GM23338 (cell line): ENCODE results near the gene FBXW2.

Experiments used
- CREB1 ChIP-seq: fragments of 250-450 bp; sonication (Bioruptor Pico); IDR thresholded peaks from 2 replicates; pipeline ENCODE4 v1.5.0; 2020; ENCODE audit warnings: low read depth, mild to moderate bottlenecking, moderate library complexity
- EZH2 ChIP-seq: fragments of 200-600 bp; sonication (generic); IDR thresholded peaks from one replicate; pipeline ENCODE4 v1.8.0; 2017; ENCODE audit warnings: antibody characterized with exemption, mild to moderate bottlenecking, low read depth; ENCODE audit not compliant: unreplicated experiment
- EZH2phosphoT487 ChIP-seq: fragments of 200-600 bp; sonication (generic); IDR thresholded peaks from one replicate; pipeline ENCODE4 v1.8.1; 2018; ENCODE audit warnings: antibody characterized with exemption; ENCODE audit not compliant: unreplicated experiment
- NANOG ChIP-seq: IDR thresholded peaks from 2 replicates; pipeline ENCODE4 v1.6.1; 2016; ENCODE audit warnings: antibody characterized with exemption, borderline replicate concordance
- POLR2AphosphoS5 ChIP-seq: IDR thresholded peaks from 2 replicates; pipeline ENCODE4 v1.6.1; 2016; ENCODE audit warnings: antibody characterized with exemption, low read depth
- STAT1 ChIP-seq: IDR thresholded peaks from one replicate; pipeline ENCODE4 v1.6.1; 2016; ENCODE audit warnings: antibody characterized with exemption; ENCODE audit not compliant: unreplicated experiment
- TF ChIP-seq, protein P1 (sequence below), 2 experiments: fragments of 200-600 bp in 1 of 2; sonication (generic) in 1 of 2; conservative IDR thresholded peaks; 2 replicates each; pipeline versions ENCODE4 v1.5.1 to v1.6.1; 2016 to 2017; ENCODE audit warnings: antibody characterized with exemption in 2 of 2, low read depth in 2 of 2, mild to moderate bottlenecking in 2 of 2, moderate library complexity in 1 of 2

DNA sequence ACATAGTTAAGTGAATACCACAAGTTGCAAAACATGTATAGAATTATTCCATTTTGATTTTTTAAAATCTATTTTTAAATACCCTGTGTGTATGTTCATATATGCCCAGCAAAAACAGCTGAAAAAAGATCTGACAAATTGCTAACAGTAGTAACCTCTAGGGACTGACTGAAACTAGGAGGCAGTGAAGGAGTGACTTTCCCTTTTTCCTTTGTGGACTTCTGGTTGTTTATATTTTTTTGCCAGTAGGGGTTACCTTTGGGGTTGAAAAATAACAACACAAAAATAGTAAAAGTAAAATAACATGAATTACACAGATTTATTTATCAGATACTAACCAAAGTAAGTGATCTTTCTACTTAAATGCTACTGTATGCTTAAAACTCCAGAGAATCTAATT, 81.9 kb downstream of the FBXW2 start:
- TF ChIP-seq EZH2 (no peak), STAT1 (no peak), EZH2phosphoT487 (no peak), NANOG (no peak), POLR2AphosphoS5 (no peak), CREB1 (CRISPR knock-in tag) (no peak)
- TF ChIP-seq, protein P1, sequence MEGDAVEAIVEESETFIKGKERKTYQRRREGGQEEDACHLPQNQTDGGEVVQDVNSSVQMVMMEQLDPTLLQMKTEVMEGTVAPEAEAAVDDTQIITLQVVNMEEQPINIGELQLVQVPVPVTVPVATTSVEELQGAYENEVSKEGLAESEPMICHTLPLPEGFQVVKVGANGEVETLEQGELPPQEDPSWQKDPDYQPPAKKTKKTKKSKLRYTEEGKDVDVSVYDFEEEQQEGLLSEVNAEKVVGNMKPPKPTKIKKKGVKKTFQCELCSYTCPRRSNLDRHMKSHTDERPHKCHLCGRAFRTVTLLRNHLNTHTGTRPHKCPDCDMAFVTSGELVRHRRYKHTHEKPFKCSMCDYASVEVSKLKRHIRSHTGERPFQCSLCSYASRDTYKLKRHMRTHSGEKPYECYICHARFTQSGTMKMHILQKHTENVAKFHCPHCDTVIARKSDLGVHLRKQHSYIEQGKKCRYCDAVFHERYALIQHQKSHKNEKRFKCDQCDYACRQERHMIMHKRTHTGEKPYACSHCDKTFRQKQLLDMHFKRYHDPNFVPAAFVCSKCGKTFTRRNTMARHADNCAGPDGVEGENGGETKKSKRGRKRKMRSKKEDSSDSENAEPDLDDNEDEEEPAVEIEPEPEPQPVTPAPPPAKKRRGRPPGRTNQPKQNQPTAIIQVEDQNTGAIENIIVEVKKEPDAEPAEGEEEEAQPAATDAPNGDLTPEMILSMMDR (conservative IDR thresholded peaks at IDR 0.05; ENCODE audit: low read depth in 2 of 2): no peak
